CD8-positive, alpha-beta memory T cell (primary cell): Measurements from ENCODE around the gene EYA2. TPM values are rescaled to one million over a fixed set of nuclear protein-coding genes. Genes with fewer than 3 reads are reported as not detected.

Experiments
- CTCF ChIA-PET: fragments of 350-600 bp; sonication (Branson Sonifier 250); formaldehyde crosslinking; loops from one replicate; lab custom pipeline; 2021; ENCODE audit warnings: antibody characterized with exemption; lab: Charles Lee
- POLR2A ChIA-PET: fragments of 350-600 bp; sonication (Branson Sonifier 250); formaldehyde crosslinking; loops from one replicate; lab custom pipeline; 2021; ENCODE audit warnings: antibody characterized with exemption; lab: Charles Lee
- DNase-seq, 5 donors: peaks; one replicate each; pipeline versions ENCODE4 v3.0.0 to v3.0.0-alpha.2; 2020 to 2022; ENCODE audit warnings: mixed read lengths in 1 of 5
- H3K27ac ChIP-seq: one replicate; pipeline ENCODE4 v1.7.0; 2013; ENCODE audit warnings: low read depth, mild to moderate bottlenecking, low read length, moderate library complexity
- H3K27me3 ChIP-seq: 2 replicates; pipeline ENCODE4 v1.7.0; 2013; ENCODE audit warnings: low read length, mild to moderate bottlenecking; ENCODE audit not compliant: insufficient read depth, poor library complexity, severe bottlenecking
- H3K36me3 ChIP-seq: 2 replicates; pipeline ENCODE4 v1.7.0; 2013; ENCODE audit warnings: mild to moderate bottlenecking, low read length, moderate library complexity; ENCODE audit not compliant: insufficient read depth
- H3K4me1 ChIP-seq: 2 replicates; pipeline ENCODE4 v1.7.0; 2013; ENCODE audit warnings: mild to moderate bottlenecking, low read length, moderate library complexity; ENCODE audit not compliant: insufficient read depth
- H3K4me3 ChIP-seq: 2 replicates; pipeline ENCODE4 v1.7.0; 2013; ENCODE audit warnings: mild to moderate bottlenecking, low read length
- H3K9me3 ChIP-seq: 2 replicates; pipeline ENCODE4 v1.7.0; 2013; ENCODE audit warnings: mild to moderate bottlenecking, low read length
- H3K27ac Mint-ChIP-seq, 8 donors: one replicate each; pipeline ENCODE4 v1.8.0; 2020 to 2021; ENCODE audit warnings: mixed read lengths in 8 of 8, mild to moderate bottlenecking in 6 of 8, inconsistent platforms in 3 of 8, moderate library complexity in 3 of 8
- H3K27me3 Mint-ChIP-seq, 2 donors: one replicate each; pipeline ENCODE4 v1.8.0; 2020 to 2021; ENCODE audit warnings: mixed read lengths in 2 of 2, mild to moderate bottlenecking in 1 of 2, moderate library complexity in 1 of 2
- H3K36me3 Mint-ChIP-seq, 3 donors: one replicate each; pipeline ENCODE4 v1.8.0; 2020 to 2021; ENCODE audit warnings: mixed read lengths in 3 of 3, inconsistent platforms in 1 of 3, mild to moderate bottlenecking in 1 of 3
- H3K4me1 Mint-ChIP-seq, 3 donors: one replicate each; pipeline ENCODE4 v1.8.0; 2020 to 2021; ENCODE audit warnings: mixed read lengths in 3 of 3, inconsistent platforms in 1 of 3, mild to moderate bottlenecking in 1 of 3
- H3K4me3 Mint-ChIP-seq, 7 donors: one replicate each; pipeline ENCODE4 v1.8.0; 2020 to 2021; ENCODE audit warnings: mixed read lengths in 7 of 7, mild to moderate bottlenecking in 6 of 7, moderate library complexity in 4 of 7, inconsistent platforms in 2 of 7
- H3K9me3 Mint-ChIP-seq, 5 donors: one replicate each; pipeline ENCODE4 v1.8.0; 2020 to 2022; ENCODE audit warnings: mixed read lengths in 5 of 5, mild to moderate bottlenecking in 3 of 5, moderate library complexity in 2 of 5, inconsistent platforms in 1 of 5
- polyA plus RNA-seq: library from polyadenylated mRNA; unstranded; fragments of 300-500 nt; fragmentation: Illumina TruSeq; gene quantifications from one replicate; pipeline ENCODE4 v1.2.3, GENCODE V29; 2021
- total RNA-seq, 2 experiments: library from RNA; stranded (reverse); gene quantifications; one replicate each; pipeline ENCODE4 v1.2.3, GENCODE V29; 2021

Gene EYA2
- total and polyA plus RNA-seq, 3 experiments from 2014 or later: not detected

DNA sequence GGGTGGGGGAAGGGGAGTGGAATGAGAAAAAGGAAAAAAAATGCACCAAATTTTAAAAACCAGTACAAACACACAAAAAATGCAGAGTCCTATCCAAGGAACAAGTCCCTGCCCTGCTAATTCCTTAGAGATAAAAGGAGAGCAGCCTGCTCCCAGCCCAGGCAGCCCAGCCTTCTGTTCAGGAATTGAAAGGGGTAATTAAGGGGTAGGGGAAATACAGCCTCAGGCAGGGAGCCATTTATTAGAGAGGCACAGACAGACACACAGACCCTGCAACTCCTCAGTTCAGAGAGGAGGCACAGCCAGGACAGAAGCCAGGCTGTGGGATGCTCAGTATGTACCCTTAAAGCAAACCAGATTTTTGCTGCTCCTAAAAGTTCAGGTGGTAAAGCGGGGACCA lies 137.2 kb downstream of the EYA2 start:
- no peaks in the 10 kb centered on the region for H3K36me3 ChIP-seq
- no peak overlapping the region for H3K4me3 Mint-ChIP-seq
- H3K27me3 ChIP-seq: no peaks in the 10 kb centered on the region
- no peaks in the 10 kb centered on the region for H3K4me1 ChIP-seq
- H3K4me1 Mint-ChIP-seq: no peaks in the 10 kb centered on the region
- ChIA-PET POLR2A (no interaction called here), CTCF (no interaction called here)
- H3K27ac Mint-ChIP-seq: peak overlapping the region in 1 of 8 donors; percentile 84
- H3K27me3 Mint-ChIP-seq: peaks cover 14 to 21% of the 10 kb centered on the region in 2 donors
- no peaks in the 10 kb centered on the region for H3K36me3 Mint-ChIP-seq
- no peak for DNase-seq
- no peak overlapping the region for H3K27ac ChIP-seq
- H3K9me3 ChIP-seq: no peaks in the 10 kb centered on the region
- peaks cover 0 to 3% (median 2%) of the 10 kb centered on the region in 5 donors for H3K9me3 Mint-ChIP-seq
- H3K4me3 ChIP-seq: no peak overlapping the region

DNA sequence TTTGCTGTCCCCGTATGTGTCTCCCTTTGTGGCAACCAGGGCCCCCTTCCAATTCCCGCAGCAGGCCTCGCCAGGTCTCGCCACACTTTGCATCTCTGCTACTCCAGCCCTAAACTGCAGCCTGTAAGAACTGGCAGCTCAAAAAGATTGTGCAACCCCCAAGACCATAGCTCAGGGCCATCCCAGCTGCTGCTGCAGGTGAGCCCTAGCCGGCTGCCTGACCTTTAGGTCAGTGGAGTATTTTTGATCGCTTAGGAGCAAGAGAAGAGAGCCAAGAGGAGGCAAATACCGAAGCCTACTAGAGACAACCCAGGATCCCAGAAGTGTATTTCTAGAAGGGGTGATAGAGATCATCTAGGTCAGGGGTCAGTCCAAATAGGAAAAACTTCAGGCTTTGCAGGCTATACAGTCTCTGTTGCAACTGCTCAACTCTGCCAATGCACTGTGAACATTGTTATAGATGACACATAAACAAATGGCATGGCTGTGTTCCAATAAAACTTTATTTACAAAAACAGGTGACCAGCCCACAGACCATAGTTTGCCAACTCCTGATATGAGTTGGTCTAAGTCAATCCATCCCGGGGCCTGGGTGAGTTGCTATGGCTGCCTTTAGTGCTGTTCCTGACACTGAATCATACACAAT lies 138.4 kb downstream of the EYA2 start:
- no peak overlapping the region for H3K4me3 Mint-ChIP-seq
- peaks cover 15% of the 10 kb centered on the region in 2 donors for H3K27me3 Mint-ChIP-seq
- ChIA-PET CTCF (no interaction called here), POLR2A (no interaction called here)
- no peak overlapping the region for H3K4me3 ChIP-seq
- H3K27ac ChIP-seq: no peak overlapping the region
- no peaks in the 10 kb centered on the region for H3K4me1 Mint-ChIP-seq
- peaks cover 0 to 3% (median 2%) of the 10 kb centered on the region in 5 donors for H3K9me3 Mint-ChIP-seq
- H3K9me3 ChIP-seq: no peaks in the 10 kb centered on the region
- no peak overlapping the region for H3K27ac Mint-ChIP-seq
- H3K4me1 ChIP-seq: no peaks in the 10 kb centered on the region
- H3K36me3 ChIP-seq: no peaks in the 10 kb centered on the region
- DNase-seq: no peak
- H3K27me3 ChIP-seq: no peaks in the 10 kb centered on the region
- no peaks in the 10 kb centered on the region for H3K36me3 Mint-ChIP-seq

DNA sequence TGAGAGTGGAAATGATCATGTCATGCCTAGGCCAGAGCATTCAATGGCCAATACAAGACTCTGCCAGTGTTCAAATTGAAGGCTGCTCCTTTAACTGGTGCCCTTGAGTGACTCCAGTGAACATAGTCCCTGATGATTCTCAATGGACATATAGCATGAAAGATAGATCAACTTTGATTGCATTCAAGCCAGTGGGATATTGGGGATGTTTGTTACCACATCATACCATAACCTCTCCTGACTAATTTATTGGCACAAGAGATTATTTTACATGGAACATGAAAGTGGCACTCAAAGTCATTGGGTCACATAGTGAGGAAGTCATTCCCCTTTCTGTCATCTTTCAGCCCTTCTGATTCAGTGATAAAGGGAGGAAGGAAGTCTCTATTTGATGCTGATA lies 139.0 kb downstream of the EYA2 start:
- POLR2A ChIA-PET: no interaction called here
- no peaks in the 10 kb centered on the region for H3K4me1 Mint-ChIP-seq

DNA sequence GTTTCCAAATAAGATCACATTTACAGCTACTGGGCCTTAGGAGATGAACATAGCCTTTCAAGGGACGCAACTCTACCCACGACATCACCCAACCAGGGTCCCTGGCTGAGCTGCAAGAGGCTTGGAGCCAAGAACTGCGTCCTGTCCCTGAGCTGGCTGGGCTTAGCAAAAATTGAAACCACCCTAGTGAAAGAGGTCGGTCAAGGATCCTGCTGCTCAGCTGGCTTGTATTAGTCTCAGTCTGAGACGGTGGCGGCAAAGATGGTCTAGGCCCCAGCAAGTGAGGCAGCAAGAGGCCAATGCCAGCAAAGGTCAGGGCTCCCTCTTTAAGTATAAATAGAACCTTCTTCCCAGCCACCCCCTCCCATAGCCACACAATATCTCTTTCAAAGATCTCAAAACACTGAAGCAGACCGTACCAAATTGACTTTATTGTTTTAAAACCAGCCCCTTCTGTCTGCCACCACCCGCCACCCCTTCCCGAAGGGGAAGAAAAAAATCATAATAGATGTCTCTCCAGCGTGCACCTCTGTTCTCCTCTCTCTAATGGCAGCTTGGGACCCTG lies 140.5 kb downstream of the EYA2 start:
- ChIA-PET CTCF (no interaction called here), POLR2A (no interaction called here)
- DNase-seq: no peak
- no peaks in the 10 kb centered on the region for H3K9me3 Mint-ChIP-seq
- no peak overlapping the region for H3K4me3 ChIP-seq
- H3K9me3 ChIP-seq: no peaks in the 10 kb centered on the region
- H3K27ac Mint-ChIP-seq: no peak overlapping the region
- H3K36me3 ChIP-seq: no peaks in the 10 kb centered on the region
- H3K4me1 Mint-ChIP-seq: no peaks in the 10 kb centered on the region
- H3K36me3 Mint-ChIP-seq: no peaks in the 10 kb centered on the region
- H3K27me3 ChIP-seq: no peaks in the 10 kb centered on the region
- H3K4me1 ChIP-seq: no peaks in the 10 kb centered on the region
- H3K27me3 Mint-ChIP-seq: peaks cover 8 to 22% of the 10 kb centered on the region in 2 donors
- H3K27ac ChIP-seq: no peak overlapping the region
- no peak overlapping the region for H3K4me3 Mint-ChIP-seq

More for the DNA sequence above, 139.0 kb downstream of the EYA2 start:
- peaks cover 0 to 3% (median 2%) of the 10 kb centered on the region in 5 donors for H3K9me3 Mint-ChIP-seq
- peaks cover 12 to 17% of the 10 kb centered on the region in 2 donors for H3K27me3 Mint-ChIP-seq
- Histone ChIP-seq H3K4me3 (no peak overlapping the region), H3K27ac (no peak overlapping the region), H3K27me3 (no peaks in the 10 kb centered on the region), H3K9me3 (no peaks in the 10 kb centered on the region), H3K36me3 (no peaks in the 10 kb centered on the region), H3K4me1 (no peaks in the 10 kb centered on the region)
- H3K4me3 Mint-ChIP-seq: no peak overlapping the region
- H3K36me3 Mint-ChIP-seq: no peaks in the 10 kb centered on the region
- CTCF ChIA-PET: no interaction called here
- H3K27ac Mint-ChIP-seq: no peak overlapping the region
- no peak for DNase-seq

DNA sequence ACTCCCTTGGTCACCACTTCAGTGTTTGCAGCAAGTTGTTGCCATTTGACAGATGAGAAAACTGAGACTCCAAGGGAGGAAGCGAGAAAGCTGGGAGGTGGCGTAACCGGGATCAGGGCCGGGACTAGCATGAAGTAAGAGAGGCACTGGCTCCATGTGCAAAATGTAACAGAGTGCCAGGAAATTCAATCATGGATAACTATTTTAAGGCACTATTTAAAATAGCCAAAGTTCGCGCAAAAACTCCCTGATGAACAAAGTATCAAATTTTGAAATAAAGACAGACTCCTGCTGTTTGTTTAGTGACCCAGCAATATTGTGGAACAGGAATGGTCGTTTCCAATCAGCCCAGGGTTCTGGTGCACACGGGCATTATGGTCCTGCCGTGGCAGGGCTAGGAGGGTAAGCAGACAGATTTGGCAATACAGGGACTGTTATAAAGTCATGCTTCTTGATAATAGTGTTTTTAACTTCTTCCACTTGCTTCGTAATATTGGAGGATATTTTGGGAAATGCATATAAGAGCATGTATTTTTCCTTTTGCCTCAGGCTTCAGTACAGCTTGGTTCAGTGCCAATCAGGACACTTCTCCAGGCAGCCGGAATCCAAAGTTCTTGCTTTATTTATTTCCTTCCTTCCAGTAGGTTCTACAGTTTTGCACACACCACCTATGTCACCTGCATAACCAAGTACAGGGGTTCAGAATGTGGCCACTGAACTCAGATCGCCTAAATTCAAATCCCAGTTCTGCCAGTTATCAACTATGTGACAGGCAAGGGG lies 141.6 kb downstream of the EYA2 start:
- H3K9me3 ChIP-seq: no peaks in the 10 kb centered on the region
- DNase-seq: no peak

DNA sequence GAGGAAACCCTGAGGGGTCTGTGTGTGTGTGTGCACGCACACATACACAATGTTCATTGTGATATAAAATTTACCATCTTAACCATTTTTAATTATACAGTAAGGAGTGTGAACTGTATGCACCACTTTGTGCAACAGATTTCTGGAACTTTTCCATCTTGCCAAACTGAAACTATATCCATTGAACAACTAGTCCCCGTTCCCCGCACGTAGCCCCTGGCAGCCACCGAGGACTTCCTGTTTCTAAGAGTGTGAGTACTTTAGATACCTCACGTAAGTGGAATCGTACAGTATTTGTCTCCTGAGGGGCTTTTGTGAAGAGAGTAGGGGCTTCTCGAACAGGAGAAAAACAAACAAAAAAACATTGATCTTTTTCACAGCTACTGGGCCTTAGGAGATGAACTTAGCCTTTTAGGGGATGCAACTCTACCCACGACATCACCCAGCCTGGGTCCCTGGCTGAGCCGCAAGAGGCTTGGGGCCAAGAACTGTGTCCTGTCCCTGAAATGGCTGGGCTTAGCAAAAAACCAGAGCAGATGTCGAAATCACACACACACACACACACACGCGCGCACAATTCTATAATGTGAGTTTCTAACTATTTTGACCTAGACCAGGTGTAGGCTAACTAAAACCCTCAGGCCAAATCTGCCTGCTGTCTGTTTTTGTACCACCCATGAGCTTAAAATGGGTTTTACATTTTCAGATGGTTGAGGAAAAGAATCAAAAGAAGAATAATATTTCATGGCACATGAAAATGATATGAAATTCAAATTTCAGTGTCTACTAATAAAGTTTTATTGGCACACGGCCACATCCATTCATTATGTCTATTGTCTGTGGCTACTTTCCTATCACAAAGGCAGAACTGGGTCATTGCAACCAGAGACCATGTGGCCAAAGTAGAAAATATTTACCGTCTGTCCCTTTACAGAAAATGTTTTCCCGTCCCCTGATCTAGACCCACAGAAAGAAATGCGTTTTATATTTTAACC lies 144.2 kb downstream of the EYA2 start:
- no peaks in the 10 kb centered on the region for H3K4me1 Mint-ChIP-seq
- POLR2A ChIA-PET: no interaction called here
- H3K4me3 Mint-ChIP-seq: no peak overlapping the region
- peaks cover 14 to 27% of the 10 kb centered on the region in 2 donors for H3K27me3 Mint-ChIP-seq
- CTCF ChIA-PET: no interaction called here
- H3K9me3 ChIP-seq: no peaks in the 10 kb centered on the region
- H3K36me3 Mint-ChIP-seq: no peaks in the 10 kb centered on the region
- H3K9me3 Mint-ChIP-seq: no peaks in the 10 kb centered on the region
- H3K36me3 ChIP-seq: no peaks in the 10 kb centered on the region
- no peak for DNase-seq
- no peak overlapping the region for H3K4me3 ChIP-seq
- no peaks in the 10 kb centered on the region for H3K4me1 ChIP-seq
- H3K27me3 ChIP-seq: no peaks in the 10 kb centered on the region
- H3K27ac ChIP-seq: no peak overlapping the region
- no peak overlapping the region for H3K27ac Mint-ChIP-seq

More for the DNA sequence above, 141.6 kb downstream of the EYA2 start:
- no peak overlapping the region for H3K27ac ChIP-seq
- ChIA-PET POLR2A (no interaction called here), CTCF (no interaction called here)
- Mint-ChIP-seq H3K27ac (no peak overlapping the region), H3K4me3 (no peak overlapping the region), H3K4me1 (no peaks in the 10 kb centered on the region), H3K9me3 (no peaks in the 10 kb centered on the region), H3K36me3 (no peaks in the 10 kb centered on the region), H3K27me3 (peaks cover 11 to 22% of the 10 kb centered on the region in 2 donors)
- no peaks in the 10 kb centered on the region for H3K36me3 ChIP-seq
- H3K27me3 ChIP-seq: no peaks in the 10 kb centered on the region
- no peak overlapping the region for H3K4me3 ChIP-seq
- H3K4me1 ChIP-seq: no peaks in the 10 kb centered on the region

DNA sequence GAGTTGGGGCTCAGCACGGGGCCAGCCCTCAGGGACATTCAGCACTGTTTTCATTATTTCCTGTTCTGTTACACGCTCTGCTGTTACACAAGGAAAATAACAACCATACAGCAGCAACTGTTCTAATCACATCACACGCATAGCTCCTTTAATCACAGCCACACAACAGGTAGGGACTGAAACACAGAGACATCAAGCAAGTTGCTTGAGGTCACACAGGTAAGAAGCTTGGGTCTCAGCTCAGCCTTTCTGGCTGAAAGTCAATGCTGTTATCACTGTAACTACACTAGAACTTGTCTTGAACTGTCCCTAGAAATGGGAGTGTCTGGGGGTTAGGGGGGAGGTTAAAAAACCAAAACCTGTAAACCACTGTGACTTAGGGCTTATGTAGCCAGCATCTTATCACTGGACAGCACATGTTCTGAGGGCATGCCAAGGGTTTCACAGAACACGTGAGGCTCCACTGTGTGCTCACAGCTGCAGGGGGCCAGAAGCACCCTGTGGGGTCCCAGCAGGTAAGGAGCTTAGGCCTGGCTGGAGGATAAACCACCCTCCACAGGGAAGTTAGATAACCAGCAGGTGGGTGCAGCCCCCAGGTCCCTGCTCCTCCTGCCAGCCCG lies 146.0 kb downstream of the EYA2 start:
- POLR2A ChIA-PET: no interaction called here
- Histone ChIP-seq H3K4me3 (no peak overlapping the region), H3K27me3 (no peaks in the 10 kb centered on the region), H3K36me3 (no peaks in the 10 kb centered on the region), H3K4me1 (no peaks in the 10 kb centered on the region), H3K9me3 (no peaks in the 10 kb centered on the region), H3K27ac (no peak overlapping the region)
- Mint-ChIP-seq H3K27ac (no peak overlapping the region), H3K4me1 (no peaks in the 10 kb centered on the region), H3K27me3 (peaks cover 13 to 30% of the 10 kb centered on the region in 2 donors), H3K9me3 (peaks cover 0 to 7% (median 0%) of the 10 kb centered on the region in 5 donors), H3K4me3 (no peak overlapping the region), H3K36me3 (no peaks in the 10 kb centered on the region)
- CTCF ChIA-PET: no interaction called here
- DNase-seq: no peak
